Ovary (tissue), 3 donors: ENCODE results near the gene C2orf92.
"Not testable (repeated sequence)": the region's sequence is repeated elsewhere in the genome, so short reads cannot be mapped to it uniquely, and the experiment has no call there.

ENCODE experiments used
- CTCF ChIP-seq, 3 donors: fragments of 450-650 bp in 2 of 3; fragments of 200-600 bp in 1 of 3; IDR thresholded peaks; one replicate each; pipeline versions ENCODE4 v1.5.1 to v1.8.0; 2016 to 2022; ENCODE audit warnings: antibody characterized with exemption in 3 of 3, mild to moderate bottlenecking in 1 of 3
- POLR2A ChIP-seq: fragments of 450-650 bp; IDR thresholded peaks from one replicate; pipeline ENCODE4 v1.6.1; 2017; ENCODE audit warnings: antibody characterized with exemption, mild to moderate bottlenecking, moderate library complexity
- donor health status: DM: no; HTN: no; CAD: no.

GRCh38 chr2:97712175-97712574, 42.7 kb downstream of the C2orf92 start:
- TF ChIP-seq POLR2A; CTCF (IDR thresholded peaks at IDR 0.05): not testable (repeated sequence)
